Heart right ventricle (tissue), 16 donors: ENCODE results near the gene DDIAS. TPM values are rescaled to one million over a fixed set of nuclear protein-coding genes. Genes with fewer than 3 reads are reported as not detected.
A peak's percentile ranks its signal among the peaks of the same experiment; 100 is the strongest.

Experiments
- ATAC-seq, 8 donors: fragments of 200-7000 bp; cut with Tn5 transposase; one replicate each; pipeline ENCODE4 v1.9.1; 2020; ENCODE audit warnings: mild to moderate bottlenecking in 8 of 8, moderate library complexity in 8 of 8, moderate number of reproducible peaks in 1 of 8
- DNase-seq, 2 donors: peaks; one replicate each; pipeline ENCODE4 v3.0.0-alpha.2; 2020
- H3K27ac ChIP-seq, 10 donors: fragments of 200-600 bp; sonication (generic) in 2 of 10; one replicate each; pipeline versions ENCODE4 v1.5.0 to v1.8.0; 2020 to 2022; ENCODE audit warnings: mild to moderate bottlenecking in 3 of 10
- H3K27me3 ChIP-seq, 7 donors: fragments of 200-600 bp; one replicate each; pipeline ENCODE4 v1.8.0; 2021 to 2022; ENCODE audit warnings: mild to moderate bottlenecking in 2 of 7
- H3K36me3 ChIP-seq, 9 donors: fragments of 200-600 bp; sonication (generic) in 1 of 9; one replicate each; pipeline versions ENCODE4 v1.5.0 to v1.8.0; 2020 to 2022; ENCODE audit warnings: mild to moderate bottlenecking in 2 of 9
- H3K4me1 ChIP-seq, 9 donors: fragments of 200-600 bp; sonication (generic) in 1 of 9; one replicate each; pipeline versions ENCODE4 v1.5.0 to v1.8.0; 2020 to 2022; ENCODE audit warnings: mild to moderate bottlenecking in 4 of 9
- H3K4me3 ChIP-seq, 10 donors: fragments of 200-600 bp; sonication (generic) in 2 of 10; one replicate each; pipeline versions ENCODE4 v1.5.0 to v1.8.0; 2020 to 2022; ENCODE audit warnings: mild to moderate bottlenecking in 7 of 10, moderate library complexity in 2 of 10
- H3K9me3 ChIP-seq, 11 donors: fragments of 200-600 bp in 10 of 11; sonication (generic) in 2 of 11; one replicate each; pipeline versions ENCODE4 v1.5.0 to v1.8.0; 2013 to 2022; ENCODE audit warnings: mild to moderate bottlenecking in 2 of 11, control low read depth in 1 of 11, moderate library complexity in 1 of 11
- CTCF ChIP-seq, 9 donors: fragments of 200-600 bp; sonication (generic) in 2 of 9; IDR thresholded peaks; one replicate each; pipeline versions ENCODE4 v1.5.0 to v1.8.0; 2021 to 2022; ENCODE audit warnings: antibody characterized with exemption in 9 of 9, mild to moderate bottlenecking in 5 of 9, moderate library complexity in 1 of 9
- WGBS, 2 donors: extraction: QIAGEN DNeasy Blood & Tissue Kit; methylation state at CpG; one replicate each; pipeline ENCODE4 v1.1.7; 2013; ENCODE audit warnings: inconsistent platforms in 1 of 2; 5-methylcytosine and 5-hydroxymethylcytosine counted together
- intact Hi-C, 10 donors: fragments of 100-400 bp; cut with DNase I; formaldehyde crosslinking; loops; one replicate each; pipeline versions ENCODE4 v1.11.1 to v1.14.2; 2022
- polyA plus RNA-seq, 2 donors: library from polyadenylated mRNA; stranded (reverse); fragments of 200-250 nt; gene quantifications; one replicate each; pipeline ENCODE4 v1.2.3, GENCODE V29; 2013
- total RNA-seq, 10 donors: library from RNA; stranded (reverse); fragmentation: NEBNext Ultra II Directional in 3 of 10; extraction: Animal tissue kit (Norgen Biotek cat#: 25700) in 3 of 10; gene quantifications; one replicate each; pipeline versions ENCODE4 v1.2.1 to v1.2.4, GENCODE V29; 2021 to 2023
- donor health status: Arrhythmogenic right ventricular cardiomyopathy.
- donor health status: ischemic (EF 13 %, LVEDD 7.1; RV severe dilation, severe dysfunction).
- donor health status: healthy with polysubstance abuse.
- donor health status: DM: no; HTN: yes; CAD: no.
- donor health status: DM: no; HTN: no; CAD: no.
- donor health status: ischemic (EF 25% LVEDD 6.9; RV normal size, moderate dysfunction).
- donor health status: ischemic (EF 25% LVEDD 5.7; RV mildly dilated, moderate dysfunction).
- donor health status: healthy.
- donor health status: DM: yes; HTN: yes; CAD: no.
- donor health status: Ischemic cardiomyopathy.
- donor health status: ischemic (EF 35%, LVEDD 5.7; RV mildly dilated, moderate dysfunction).
- donor health status: nonischemic (EF 11% LVEDD 7.7; RV severe dilation, severe dysfunction).
- donor health status: DM: yes; HTN: yes; CAD: no.
- donor health status: PGD.
- donor health status: ischemic (EF 29% LVEDD 5.4; RV normal size, mild dysfunction).
- donor health status: nonischemic (EF 23%, LVEDD 6.1; RV moderate dilation, normal function).

DDIAS gene
- total and polyA plus RNA-seq, 12 donors = 0.13 to 2.4 (median 0.46) TPM

DNA sequence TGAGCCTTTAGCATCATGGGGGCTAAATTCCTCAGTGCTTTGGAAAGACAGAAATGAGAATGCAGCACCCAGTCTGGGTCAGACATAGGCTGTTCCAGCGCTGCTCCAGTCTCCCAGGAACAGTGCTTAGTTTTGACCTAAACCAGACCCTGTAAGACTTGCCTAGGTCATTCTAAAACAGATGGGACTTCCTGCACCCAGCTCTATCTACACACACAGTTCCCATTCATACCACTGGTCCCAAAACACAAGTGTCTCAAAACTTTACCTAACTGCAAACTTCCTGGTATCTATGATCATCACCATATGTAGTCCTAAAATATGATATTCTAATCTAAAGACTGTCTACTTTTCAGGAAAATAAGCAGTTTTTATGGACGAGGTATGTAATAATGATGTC, 39.2 kb upstream of the DDIAS start:
- TF ChIP-seq CTCF (IDR thresholded peaks at IDR 0.05) = no peak
- ATAC-seq (no peak), DNase-seq (no peak)
- Histone ChIP-seq H3K9me3 (no peaks in the 10 kb centered on the region), H3K27me3 (no peaks in the 10 kb centered on the region), H3K4me1 (peaks cover 0 to 30% (median 11%) of the 10 kb centered on the region in 9 donors), H3K36me3 (peaks cover 0 to 10% (median 0%) of the 10 kb centered on the region in 9 donors), H3K27ac (no peak overlapping the region), H3K4me3 (no peak overlapping the region)
- intact Hi-C loops = loop anchor here in 4 of 10 donors (5.0 to 10.0 kb wide), 4 partner anchors 62 to 148 kb away; no protein-coding TSS in a partner anchor
- WGBS, 2 donors = 55 to 81% methylated on average over 2 of the region's 2 CpGs

DNA sequence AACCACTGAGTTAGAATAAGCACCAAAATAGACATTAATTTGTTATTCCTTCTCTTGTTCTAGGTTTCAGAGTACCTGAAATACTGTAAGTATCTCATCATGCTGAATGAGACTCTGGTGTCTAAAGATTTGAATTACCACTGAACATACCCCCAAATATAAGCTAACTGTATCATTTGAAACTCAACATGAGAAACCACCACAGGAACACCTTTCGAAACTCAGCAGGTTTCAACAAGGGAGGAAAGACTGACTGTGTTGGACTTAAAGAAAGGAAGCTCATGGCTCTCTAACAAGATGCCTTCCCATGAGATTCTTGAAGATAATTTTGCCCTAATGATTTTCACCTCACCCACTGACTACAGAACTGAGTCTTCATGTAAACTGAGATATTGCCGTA, 38.3 kb upstream of the DDIAS start:
- WGBS, 2 donors = 95 to 96% methylated on average over 2 of the region's 2 CpGs
- no peak for TF ChIP-seq CTCF (IDR thresholded peaks at IDR 0.05)
- Histone ChIP-seq H3K4me1 (peaks cover 0 to 37% (median 13%) of the 10 kb centered on the region in 9 donors), H3K27ac (no peak overlapping the region), H3K9me3 (no peaks in the 10 kb centered on the region), H3K36me3 (peaks cover 0 to 2% (median 0%) of the 10 kb centered on the region in 9 donors), H3K27me3 (no peaks in the 10 kb centered on the region), H3K4me3 (no peak overlapping the region)
- intact Hi-C loops = loop anchor here in 4 of 10 donors (5.0 to 10.0 kb wide), 4 partner anchors 62 to 148 kb away; no protein-coding TSS in a partner anchor
- no peak for DNase-seq
- no peak for ATAC-seq

- no peaks in the 10 kb centered on the region for H3K9me3 ChIP-seq
- WGBS, 2 donors = 30 to 33% methylated on average over 5 of the region's 5 CpGs
- no peaks in the 10 kb centered on the region for H3K36me3 ChIP-seq
- ATAC-seq (peak; percentile 46 to 86 (median 61)), DNase-seq (peak; percentile 17 to 28)
- intact Hi-C loops = loop anchor here in 6 of 10 donors (2.0 to 10.0 kb wide), 6 partner anchors 61 to 149 kb away; no protein-coding TSS in a partner anchor
- H3K27me3 ChIP-seq = no peaks in the 10 kb centered on the region
- TF ChIP-seq CTCF (IDR thresholded peaks at IDR 0.05) = peak in 7 of 9 donors; percentile 46 to 66 (median 56)
- peaks cover 0 to 47% (median 13%) of the 10 kb centered on the region in 9 donors for H3K4me1 ChIP-seq
- H3K27ac ChIP-seq = no peak overlapping the region
- no peak overlapping the region for H3K4me3 ChIP-seq
Observed at GRCh38 chr11:82864268-82864667, 37.3 kb upstream of the DDIAS start.

GRCh38 chr11:82865841-82866240, 35.7 kb upstream of the DDIAS start:
- intact Hi-C loops = loop anchor here in 7 of 10 donors (2.0 to 10.0 kb wide), 9 partner anchors 36 to 151 kb away; partner anchors contain the start of genes DDIAS (in 5 of the 7) and PRCP (in 5 of the 7)

More at GRCh38 chr11:82865841-82866240, 35.7 kb upstream of the DDIAS start:
- H3K36me3 ChIP-seq = no peaks in the 10 kb centered on the region
- TF ChIP-seq CTCF (IDR thresholded peaks at IDR 0.05) = no peak
- H3K4me1 ChIP-seq = peaks cover 0 to 62% (median 22%) of the 10 kb centered on the region in 9 donors
- no peaks in the 10 kb centered on the region for H3K27me3 ChIP-seq
- no peak for ATAC-seq
- H3K4me3 ChIP-seq = no peak overlapping the region
- DNase-seq = no peak
- H3K27ac ChIP-seq = no peak overlapping the region
- WGBS, 2 donors = 74 to 81% methylated on average over 2 of the region's 2 CpGs
- H3K9me3 ChIP-seq = no peaks in the 10 kb centered on the region
